ENCODE measurements around the gene ATP6AP1.

Gene ATP6AP1

GRCh38 chrX:154431341-154431740, 2.9 kb downstream of the ATP6AP1 start:
- no peak for DNase-seq

GRCh38 chrX:154432210-154432609, 3.7 kb downstream of the ATP6AP1 start:
- DNase-seq: no peak

- DNase-seq: no peak
Observed at GRCh38 chrX:154433605-154434004, 5.1 kb downstream of the ATP6AP1 start.

- no peak for DNase-seq
Observed at GRCh38 chrX:154434394-154435168, 6.1 kb downstream of the ATP6AP1 start.

- DNase-seq: no peak
Observed at GRCh38 chrX:154435171-154435733, 6.8 kb downstream of the ATP6AP1 start.

GRCh38 chrX:154436374-154436982, 8.0 kb downstream of the ATP6AP1 start:
- DNase-seq: peak; percentile 44 to 46

- DNase-seq: peak; percentile 34 to 60
Observed at GRCh38 chrX:154436983-154437752, 8.7 kb downstream of the ATP6AP1 start, which contains the start of gene GDI1. TSS of gene GDI1 (plus strand) at chrX:154437154. CDS start at chrX:154437255, 101 bp downstream.

- DNase-seq: no peak
Observed at GRCh38 chrX:154437971-154438893, 9.8 kb downstream of the ATP6AP1 start.

GRCh38 chrX:154439841-154440240, 11.4 kb downstream of the ATP6AP1 start:
- DNase-seq: no peak

- DNase-seq: no peak
Observed at GRCh38 chrX:154440623-154441357, 12.3 kb downstream of the ATP6AP1 start.

GRCh38 chrX:154441564-154441963, 13.1 kb downstream of the ATP6AP1 start:
- no peak for DNase-seq

GRCh38 chrX:154441984-154442707, 13.7 kb downstream of the ATP6AP1 start:
- no peak for DNase-seq

GRCh38 chrX:154443479-154443910, 15.0 kb downstream of the ATP6AP1 start:
- no peak for DNase-seq

GRCh38 chrX:154443992-154444754, 15.7 kb downstream of the ATP6AP1 start, which contains the start of gene FAM50A:
TSS of gene FAM50A (plus strand) at chrX:154444141. CDS start at chrX:154444236, 95 bp downstream.
- peak; percentile 54 to 74 for DNase-seq

GRCh38 chrX:154444755-154445246, 16.3 kb downstream of the ATP6AP1 start:
- DNase-seq: no peak

- DNase-seq: no peak
Observed at GRCh38 chrX:154445776-154446175, 17.3 kb downstream of the ATP6AP1 start.

- no peak for DNase-seq
Observed at GRCh38 chrX:154446430-154446829, 18.0 kb downstream of the ATP6AP1 start.

- DNase-seq: no peak
Observed at GRCh38 chrX:154448484-154448883, 20.0 kb downstream of the ATP6AP1 start.

- DNase-seq: no peak
Observed at GRCh38 chrX:154449618-154450017, 21.1 kb downstream of the ATP6AP1 start.
